Astrocyte (in vitro differentiated cells and primary cell): Measurements from ENCODE around the gene HES6. TPM values are rescaled to one million over a fixed set of nuclear protein-coding genes. Genes with fewer than 3 reads are reported as not detected.

Experiments used
- DNase-seq: peaks from one replicate; pipeline ENCODE4 v3.0.0-alpha.2; 2010; ENCODE audit warnings: low read depth
- FAIRE-seq: peaks from 2 replicates; lab custom pipeline; 2011; peaks lifted over from hg19 to GRCh38; lab: Jason Lieb, UNC
- H2AFZ ChIP-seq: 2 replicates; pipeline ENCODE4 v1.6.0; 2012; ENCODE audit warnings: low read depth, low read length, inconsistent platforms
- H3K27ac ChIP-seq: 2 replicates; pipeline ENCODE4 v1.5.1; 2011; ENCODE audit warnings: low read depth, low read length, inconsistent platforms
- H3K27me3 ChIP-seq: 2 replicates; pipeline ENCODE4 v1.6.0; 2011; ENCODE audit warnings: low read length, inconsistent platforms; ENCODE audit not compliant: insufficient read depth
- H3K36me3 ChIP-seq: 2 replicates; pipeline ENCODE4 v1.5.1; 2011; ENCODE audit warnings: low read length, inconsistent platforms; ENCODE audit not compliant: insufficient read depth
- H3K4me1 ChIP-seq: 2 replicates; pipeline ENCODE4 v1.5.1; 2011; ENCODE audit warnings: low read length, inconsistent platforms; ENCODE audit not compliant: insufficient read depth
- H3K4me2 ChIP-seq: 2 replicates; pipeline ENCODE4 v1.6.0; 2012; ENCODE audit warnings: low read length, inconsistent platforms
- H3K4me3 ChIP-seq: 2 replicates; pipeline ENCODE4 v1.5.1; 2011; ENCODE audit warnings: low read depth, mild to moderate bottlenecking, low read length, inconsistent platforms; ENCODE audit not compliant: insufficient read depth
- H3K79me2 ChIP-seq: 2 replicates; pipeline ENCODE4 v1.6.0; 2012; ENCODE audit warnings: mild to moderate bottlenecking, low read length, inconsistent platforms; ENCODE audit not compliant: insufficient read depth
- H3K9ac ChIP-seq: 2 replicates; pipeline ENCODE4 v1.6.0; 2012; ENCODE audit warnings: mild to moderate bottlenecking, low read length, inconsistent platforms
- H3K9me3 ChIP-seq: 2 replicates; pipeline ENCODE4 v1.5.1; 2012; ENCODE audit warnings: low read depth, mild to moderate bottlenecking, low read length, inconsistent platforms; ENCODE audit not compliant: insufficient read depth
- H4K20me1 ChIP-seq: 2 replicates; pipeline ENCODE4 v1.6.0; 2012; ENCODE audit warnings: low read length, inconsistent platforms; ENCODE audit not compliant: insufficient read depth
- H3K27ac Mint-ChIP-seq: one replicate; pipeline ENCODE4 v1.8.0; 2021; ENCODE audit warnings: mild to moderate bottlenecking, mixed read lengths; ENCODE audit not compliant: unreplicated experiment
- H3K27me3 Mint-ChIP-seq: one replicate; pipeline ENCODE4 v1.8.0; 2021; ENCODE audit warnings: low read depth, mixed read lengths; ENCODE audit not compliant: unreplicated experiment
- H3K36me3 Mint-ChIP-seq: one replicate; pipeline ENCODE4 v1.8.0; 2021; ENCODE audit warnings: low read depth, mixed read lengths; ENCODE audit not compliant: unreplicated experiment
- H3K4me1 Mint-ChIP-seq: one replicate; pipeline ENCODE4 v1.8.0; 2021; ENCODE audit warnings: low read depth, mixed read lengths; ENCODE audit not compliant: unreplicated experiment
- H3K4me3 Mint-ChIP-seq: one replicate; pipeline ENCODE4 v1.8.0; 2021; ENCODE audit warnings: mild to moderate bottlenecking, moderate library complexity, mixed read lengths; ENCODE audit not compliant: unreplicated experiment
- H3K9me3 Mint-ChIP-seq: one replicate; pipeline ENCODE4 v1.8.0; 2021; ENCODE audit warnings: mild to moderate bottlenecking, mixed read lengths; ENCODE audit not compliant: unreplicated experiment
- CTCF ChIP-seq: IDR thresholded peaks from 2 replicates; pipeline ENCODE4 v1.5.1; 2011; ENCODE audit warnings: low read depth, mild to moderate bottlenecking, inconsistent platforms, low read length, moderate library complexity; ENCODE audit not compliant: insufficient read depth
- EZH2 ChIP-seq: IDR thresholded peaks from 2 replicates; pipeline ENCODE4 v1.6.1; 2012; ENCODE audit warnings: mild to moderate bottlenecking, low read length, inconsistent platforms; ENCODE audit not compliant: insufficient read depth
- total RNA-seq: library from RNA; stranded (reverse); gene quantifications from 2 replicates; pipeline ENCODE4 v1.2.1, GENCODE V29; 2021

The HES6 gene
- total RNA-seq, 1 donor from 2014 or later = 3.0 TPM

GRCh38 chr2:238286987-238287736, 47.3 kb upstream of the HES6 start:
- Histone ChIP-seq H2AFZ (no peak overlapping the region), H3K9ac (peak overlapping the region; percentile 94), H3K36me3 (no peaks in the 10 kb centered on the region), H4K20me1 (peaks cover 19% of the 10 kb centered on the region), H3K4me2 (peak overlapping the region; percentile 91), H3K4me3 (peak overlapping the region; percentile 78), H3K79me2 (peaks cover 41% of the 10 kb centered on the region), H3K27me3 (no peaks in the 10 kb centered on the region), H3K27ac (peak overlapping the region; percentile 92), H3K9me3 (no peaks in the 10 kb centered on the region), H3K4me1 (peaks cover 40% of the 10 kb centered on the region)
- Mint-ChIP-seq H3K27ac (peak overlapping the region; percentile 94), H3K4me3 (peak overlapping the region; percentile 85), H3K4me1 (peaks cover 26% of the 10 kb centered on the region), H3K27me3 (peaks cover 10% of the 10 kb centered on the region), H3K9me3 (no peaks in the 10 kb centered on the region), H3K36me3 (no peaks in the 10 kb centered on the region)
- FAIRE-seq (no peak), DNase-seq (no peak)
- TF ChIP-seq CTCF (no peak), EZH2 (no peak)

GRCh38 chr2:238286551-238286950, 46.7 kb upstream of the HES6 start:
- Histone ChIP-seq H2AFZ (no peak overlapping the region), H3K9ac (peak overlapping the region; percentile 94), H3K4me2 (peak overlapping the region; percentile 91), H3K79me2 (peaks cover 47% of the 10 kb centered on the region), H3K4me3 (peak overlapping the region; percentile 38), H3K36me3 (no peaks in the 10 kb centered on the region), H3K9me3 (no peaks in the 10 kb centered on the region), H3K4me1 (peaks cover 40% of the 10 kb centered on the region), H3K27me3 (no peaks in the 10 kb centered on the region), H3K27ac (peak overlapping the region; percentile 92), H4K20me1 (peaks cover 19% of the 10 kb centered on the region)
- Mint-ChIP-seq H3K9me3 (no peaks in the 10 kb centered on the region), H3K4me1 (peaks cover 26% of the 10 kb centered on the region), H3K27ac (peak overlapping the region; percentile 94), H3K4me3 (peak overlapping the region; percentile 85), H3K27me3 (peaks cover 8% of the 10 kb centered on the region), H3K36me3 (no peaks in the 10 kb centered on the region)
- DNase-seq (peak; percentile 86), FAIRE-seq (no peak)
- TF ChIP-seq EZH2 (no peak), CTCF (no peak)

- H3K79me2 ChIP-seq = peaks cover 47% of the 10 kb centered on the region
- no peaks in the 10 kb centered on the region for H3K36me3 Mint-ChIP-seq
- peaks cover 26% of the 10 kb centered on the region for H3K4me1 Mint-ChIP-seq
- H3K4me1 ChIP-seq = peaks cover 40% of the 10 kb centered on the region
- H4K20me1 ChIP-seq = peaks cover 19% of the 10 kb centered on the region
- H3K9ac ChIP-seq = peak overlapping the region; percentile 94
- peak overlapping the region; percentile 40 for H3K4me3 Mint-ChIP-seq
- no peak for DNase-seq
- peaks cover 8% of the 10 kb centered on the region for H3K27me3 Mint-ChIP-seq
- TF ChIP-seq CTCF (no peak), EZH2 (no peak)
- H3K4me3 ChIP-seq = peak overlapping the region; percentile 38
- H2AFZ ChIP-seq = peak overlapping the region; percentile 21
- peak overlapping the region; percentile 91 for H3K4me2 ChIP-seq
- H3K27ac ChIP-seq = peak overlapping the region; percentile 92
- no peak for FAIRE-seq
- no peaks in the 10 kb centered on the region for H3K9me3 ChIP-seq
- H3K27ac Mint-ChIP-seq = peak overlapping the region; percentile 94
- no peaks in the 10 kb centered on the region for H3K27me3 ChIP-seq
- H3K9me3 Mint-ChIP-seq = no peaks in the 10 kb centered on the region
- H3K36me3 ChIP-seq = no peaks in the 10 kb centered on the region
Observed at GRCh38 chr2:238286095-238286494, 46.3 kb upstream of the HES6 start.
